Tibial nerve (tissue), 4 donors: ENCODE results near the gene GRM1.

ENCODE experiments used
- EP300 ChIP-seq, 2 donors: sonication (generic); formaldehyde crosslinking; IDR thresholded peaks; one replicate each; pipeline ENCODE4 v1.6.1; 2017; ENCODE audit warnings: antibody characterized with exemption in 2 of 2, mild to moderate bottlenecking in 1 of 2
- POLR2A ChIP-seq, 2 donors: fragments of 450-650 bp; IDR thresholded peaks; one replicate each; pipeline ENCODE4 v1.6.1; 2017; ENCODE audit warnings: antibody characterized with exemption in 2 of 2, mild to moderate bottlenecking in 2 of 2, moderate library complexity in 2 of 2
- TF ChIP-seq, protein P1 (sequence below), 5 experiments: fragments of 200-600 bp in 3 of 5; fragments of 450-650 bp in 2 of 5; sonication (generic) in 3 of 5; IDR thresholded peaks; one replicate each; pipeline ENCODE4 v1.5.1; 2016 to 2019; ENCODE audit warnings: antibody characterized with exemption in 5 of 5, mild to moderate bottlenecking in 3 of 5, moderate library complexity in 2 of 5

DNA sequence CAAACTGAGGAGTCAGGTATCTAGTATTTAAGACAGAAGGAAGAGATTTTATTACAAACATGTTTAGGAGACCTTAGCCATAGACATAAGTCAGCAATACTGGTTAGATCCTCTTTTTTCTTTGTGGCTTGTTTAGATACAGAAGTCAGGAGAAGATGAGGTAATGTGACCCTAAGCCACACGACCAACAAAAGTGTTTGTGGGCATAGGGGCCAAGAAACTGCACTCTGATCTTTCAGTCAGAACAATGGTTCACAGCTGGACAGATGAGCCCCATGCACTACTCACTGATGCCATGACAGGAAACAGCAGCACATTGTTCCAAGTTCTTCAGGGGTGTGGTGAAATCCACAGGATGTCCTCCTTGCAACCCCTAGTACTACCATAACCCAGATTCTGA lies 276.2 kb downstream of the GRM1 start:
- no peak for TF ChIP-seq POLR2A (IDR thresholded peaks at IDR 0.05)
- TF ChIP-seq, protein P1, sequence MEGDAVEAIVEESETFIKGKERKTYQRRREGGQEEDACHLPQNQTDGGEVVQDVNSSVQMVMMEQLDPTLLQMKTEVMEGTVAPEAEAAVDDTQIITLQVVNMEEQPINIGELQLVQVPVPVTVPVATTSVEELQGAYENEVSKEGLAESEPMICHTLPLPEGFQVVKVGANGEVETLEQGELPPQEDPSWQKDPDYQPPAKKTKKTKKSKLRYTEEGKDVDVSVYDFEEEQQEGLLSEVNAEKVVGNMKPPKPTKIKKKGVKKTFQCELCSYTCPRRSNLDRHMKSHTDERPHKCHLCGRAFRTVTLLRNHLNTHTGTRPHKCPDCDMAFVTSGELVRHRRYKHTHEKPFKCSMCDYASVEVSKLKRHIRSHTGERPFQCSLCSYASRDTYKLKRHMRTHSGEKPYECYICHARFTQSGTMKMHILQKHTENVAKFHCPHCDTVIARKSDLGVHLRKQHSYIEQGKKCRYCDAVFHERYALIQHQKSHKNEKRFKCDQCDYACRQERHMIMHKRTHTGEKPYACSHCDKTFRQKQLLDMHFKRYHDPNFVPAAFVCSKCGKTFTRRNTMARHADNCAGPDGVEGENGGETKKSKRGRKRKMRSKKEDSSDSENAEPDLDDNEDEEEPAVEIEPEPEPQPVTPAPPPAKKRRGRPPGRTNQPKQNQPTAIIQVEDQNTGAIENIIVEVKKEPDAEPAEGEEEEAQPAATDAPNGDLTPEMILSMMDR (IDR thresholded peaks at IDR 0.05): no peak
- TF ChIP-seq EP300 (IDR thresholded peaks at IDR 0.05): no peak
